GM18868 (cell line): ENCODE measurements around the gene KCNS3.

Source experiments
- ATAC-seq: cut with Tn5 transposase; IDR thresholded peaks from one replicate; pipeline ENCODE4 v1.9.1; 2021; ENCODE audit warnings: mild to moderate bottlenecking, moderate library complexity; ENCODE audit not compliant: unreplicated experiment

Gene KCNS3

GRCh38 chr2:17876590-17876989 lies 1.9 kb upstream of the KCNS3 start:
- no peak for ATAC-seq

GRCh38 chr2:17877811-17878280 lies 621 bp upstream of the KCNS3 start:
- ATAC-seq = peak; percentile 17

- ATAC-seq = no peak
Measured at GRCh38 chr2:17879137-17879912, 858 bp downstream of the KCNS3 start.

GRCh38 chr2:17879913-17880274 lies 1.4 kb downstream of the KCNS3 start:
- no peak for ATAC-seq

GRCh38 chr2:17892770-17893534 lies 14.5 kb downstream of the KCNS3 start:
- ATAC-seq = no peak

GRCh38 chr2:17894005-17894404 lies 15.5 kb downstream of the KCNS3 start:
- ATAC-seq = no peak

- no peak for ATAC-seq
Measured at GRCh38 chr2:17894556-17894955, 16.1 kb downstream of the KCNS3 start.

- no peak for ATAC-seq
Measured at GRCh38 chr2:17899871-17900270, 21.4 kb downstream of the KCNS3 start.

- no peak for ATAC-seq
Measured at GRCh38 chr2:17901246-17901645, 22.8 kb downstream of the KCNS3 start.

GRCh38 chr2:17910980-17911379 lies 32.5 kb downstream of the KCNS3 start:
- ATAC-seq = no peak

- peak; percentile 36 for ATAC-seq
Measured at GRCh38 chr2:17911491-17912260, 33.2 kb downstream of the KCNS3 start.

GRCh38 chr2:17912266-17912691 lies 33.8 kb downstream of the KCNS3 start:
- ATAC-seq = peak; percentile 99

GRCh38 chr2:17915099-17915498 lies 36.6 kb downstream of the KCNS3 start:
- ATAC-seq = no peak

GRCh38 chr2:17915811-17916518 lies 37.5 kb downstream of the KCNS3 start:
- no peak for ATAC-seq

- ATAC-seq = no peak
Measured at GRCh38 chr2:17916584-17916983, 38.1 kb downstream of the KCNS3 start.

- ATAC-seq = no peak
Measured at GRCh38 chr2:17918789-17919188, 40.3 kb downstream of the KCNS3 start.

GRCh38 chr2:17930773-17931172 lies 52.3 kb downstream of the KCNS3 start:
- no peak for ATAC-seq

- no peak for ATAC-seq
Measured at GRCh38 chr2:17933256-17933655, 54.8 kb downstream of the KCNS3 start.

GRCh38 chr2:17934721-17935120 lies 56.3 kb downstream of the KCNS3 start:
- ATAC-seq = no peak

- no peak for ATAC-seq
Measured at GRCh38 chr2:17935242-17935885, 56.9 kb downstream of the KCNS3 start.
